GM12864 (cell line): ENCODE results near the gene RAPGEF6.

Source experiments
- DNase-seq: peaks from one replicate; pipeline ENCODE4 v3.0.0-alpha.2; 2011; ENCODE audit warnings: low read depth
- H3K4me3 ChIP-seq: 2 replicates; pipeline ENCODE4 v1.5.1; 2011; ENCODE audit warnings: mild to moderate bottlenecking, low read depth, low read length, control low read depth
- TF ChIP-seq, protein P1 (sequence below): IDR thresholded peaks from 2 replicates; pipeline ENCODE4 v1.5.1; 2011; ENCODE audit warnings: low read depth, mild to moderate bottlenecking, moderate library complexity, low read length, control low read depth, inconsistent platforms; ENCODE audit errors: missing control alignments

Gene RAPGEF6

DNA sequence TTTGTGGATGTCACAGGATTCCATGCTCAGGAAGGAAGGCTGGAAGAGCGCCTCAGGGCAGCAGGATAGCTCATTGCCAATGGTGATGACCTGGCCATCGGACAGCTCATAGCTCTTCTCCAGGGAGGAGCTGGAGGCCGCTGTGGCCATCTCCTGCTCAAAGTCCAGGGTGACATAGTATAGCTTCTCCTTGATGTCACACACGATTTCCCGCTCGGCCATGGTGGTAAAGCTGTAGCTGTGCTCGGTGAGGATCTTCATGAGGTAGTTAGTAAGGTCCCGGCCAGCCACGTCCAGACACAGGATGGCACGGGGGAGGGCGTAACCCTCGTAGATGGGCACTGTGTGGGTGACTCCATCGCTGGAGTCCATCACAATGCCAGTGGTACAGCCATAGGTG lies 24.3 kb upstream of the RAPGEF6 start:
- TF ChIP-seq, protein P1, sequence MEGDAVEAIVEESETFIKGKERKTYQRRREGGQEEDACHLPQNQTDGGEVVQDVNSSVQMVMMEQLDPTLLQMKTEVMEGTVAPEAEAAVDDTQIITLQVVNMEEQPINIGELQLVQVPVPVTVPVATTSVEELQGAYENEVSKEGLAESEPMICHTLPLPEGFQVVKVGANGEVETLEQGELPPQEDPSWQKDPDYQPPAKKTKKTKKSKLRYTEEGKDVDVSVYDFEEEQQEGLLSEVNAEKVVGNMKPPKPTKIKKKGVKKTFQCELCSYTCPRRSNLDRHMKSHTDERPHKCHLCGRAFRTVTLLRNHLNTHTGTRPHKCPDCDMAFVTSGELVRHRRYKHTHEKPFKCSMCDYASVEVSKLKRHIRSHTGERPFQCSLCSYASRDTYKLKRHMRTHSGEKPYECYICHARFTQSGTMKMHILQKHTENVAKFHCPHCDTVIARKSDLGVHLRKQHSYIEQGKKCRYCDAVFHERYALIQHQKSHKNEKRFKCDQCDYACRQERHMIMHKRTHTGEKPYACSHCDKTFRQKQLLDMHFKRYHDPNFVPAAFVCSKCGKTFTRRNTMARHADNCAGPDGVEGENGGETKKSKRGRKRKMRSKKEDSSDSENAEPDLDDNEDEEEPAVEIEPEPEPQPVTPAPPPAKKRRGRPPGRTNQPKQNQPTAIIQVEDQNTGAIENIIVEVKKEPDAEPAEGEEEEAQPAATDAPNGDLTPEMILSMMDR, result no peak
- no peak overlapping the region for H3K4me3 ChIP-seq
- no peak for DNase-seq

DNA sequence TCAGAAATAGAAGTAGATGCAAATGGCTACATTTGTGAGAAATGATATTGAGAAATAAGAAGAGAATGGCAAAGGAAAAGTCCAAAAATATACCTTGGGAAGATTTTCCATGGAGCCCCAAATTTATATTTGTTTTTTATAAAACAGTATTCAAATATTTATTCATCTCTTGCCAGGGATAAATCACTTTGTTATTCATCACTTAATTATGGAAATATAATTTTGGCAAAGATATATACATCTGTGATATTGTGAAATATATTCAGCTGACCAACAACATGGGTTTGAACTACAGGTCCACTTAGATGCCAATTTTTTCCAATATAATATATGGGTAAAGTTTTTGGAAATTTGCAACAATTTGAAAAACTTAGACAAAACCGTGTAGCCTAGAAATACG lies 19.7 kb upstream of the RAPGEF6 start:
- no peak overlapping the region for H3K4me3 ChIP-seq
- TF ChIP-seq, protein P1, result no peak
- DNase-seq, result no peak

DNA sequence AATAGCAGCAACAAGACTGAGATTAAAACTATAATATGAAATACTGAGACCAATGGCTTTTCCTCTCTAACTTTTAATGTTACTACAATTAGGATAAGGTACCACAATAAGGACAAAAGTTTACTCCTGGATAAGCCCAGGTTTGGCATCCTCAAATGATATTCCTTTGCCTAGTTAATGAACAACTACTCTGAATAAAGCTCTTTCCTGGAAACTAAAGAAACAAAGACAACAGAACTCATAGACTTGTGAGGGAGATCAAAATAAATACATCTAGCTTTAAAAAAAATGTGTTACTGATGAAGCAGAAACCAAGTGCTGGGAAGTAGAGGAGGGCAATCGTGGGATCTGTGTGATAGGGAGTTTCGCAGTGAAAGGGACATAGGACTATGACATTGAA lies 19.3 kb upstream of the RAPGEF6 start:
- TF ChIP-seq, protein P1, result no peak
- no peak overlapping the region for H3K4me3 ChIP-seq

DNA sequence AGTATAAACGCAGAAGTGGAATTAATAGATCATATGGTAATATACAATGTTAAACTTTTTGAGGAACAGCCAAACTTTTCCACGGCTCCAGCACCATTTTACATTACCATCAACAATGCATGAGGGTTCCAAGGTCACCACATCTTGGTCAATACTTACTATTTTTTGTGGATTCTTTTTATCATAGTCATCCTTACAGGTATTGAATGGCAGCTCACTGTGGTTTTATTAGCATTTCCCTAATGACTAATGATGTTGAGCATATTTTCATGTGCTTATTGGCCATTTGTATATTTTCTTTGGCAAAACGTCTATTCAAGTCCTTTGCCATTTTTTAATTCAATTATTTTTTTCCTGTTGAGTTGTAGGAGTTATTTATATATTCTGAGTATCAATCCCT lies 14.1 kb upstream of the RAPGEF6 start:
- TF ChIP-seq, protein P1, result no peak
- no peak overlapping the region for H3K4me3 ChIP-seq
- no peak for DNase-seq

More for the DNA sequence above, 19.3 kb upstream of the RAPGEF6 start:
- DNase-seq, result no peak

DNA sequence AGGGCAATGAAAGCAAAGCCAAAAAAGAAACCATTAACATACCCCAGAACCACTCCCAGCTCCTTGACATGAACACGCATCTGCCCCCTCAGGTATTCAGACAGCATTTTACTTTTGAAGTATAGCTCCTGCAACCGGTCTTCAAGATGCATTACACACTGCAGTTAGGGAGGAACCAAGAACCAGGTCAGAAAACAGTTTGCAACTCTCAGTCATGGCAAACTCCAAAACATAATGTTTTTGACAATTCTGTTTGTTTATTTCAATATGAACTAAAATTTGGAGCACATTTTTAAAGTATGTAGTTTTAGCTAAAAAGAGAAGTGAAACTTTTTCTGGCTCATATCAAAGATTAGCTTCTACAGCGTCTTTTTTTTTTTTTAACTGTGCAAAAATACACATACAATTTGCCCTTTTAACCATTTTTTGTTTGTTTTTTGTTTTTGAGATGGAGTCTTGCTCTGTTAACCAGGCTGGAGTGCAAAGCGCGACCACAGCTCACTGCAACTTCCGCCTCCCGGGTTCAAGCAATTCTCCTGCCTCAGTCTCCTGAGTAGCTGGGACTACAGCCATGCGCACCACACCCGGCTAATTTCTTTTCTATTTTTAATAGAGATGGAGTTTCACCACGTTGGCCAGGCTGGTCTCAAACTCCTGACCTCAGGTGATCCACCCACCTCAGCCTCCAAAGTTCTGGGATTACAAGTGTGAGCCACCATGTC lies 12.2 kb upstream of the RAPGEF6 start:
- TF ChIP-seq, protein P1, result no peak
- H3K4me3 ChIP-seq, result no peak overlapping the region; the same call in 1 of the 2 replicates
- DNase-seq, result no peak

DNA sequence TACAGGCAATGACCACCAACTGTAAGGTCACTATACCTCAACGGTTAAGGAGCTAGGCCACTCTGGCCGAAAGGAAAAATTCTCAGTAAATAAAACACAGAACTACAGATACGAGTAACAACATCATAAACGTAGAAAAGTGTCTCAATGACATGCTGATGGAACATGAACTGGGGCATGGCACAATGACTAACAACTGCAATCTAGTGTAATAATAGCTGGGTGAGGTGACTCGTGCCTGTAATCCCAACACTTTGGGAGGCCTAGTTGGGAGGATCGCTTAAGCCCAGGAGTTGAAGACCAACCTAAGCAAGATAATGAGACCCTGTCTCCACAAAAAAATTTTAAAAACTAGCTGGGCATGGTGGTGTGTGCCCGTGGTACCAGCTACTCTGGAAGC lies 9.8 kb upstream of the RAPGEF6 start:
- no peak overlapping the region for H3K4me3 ChIP-seq
- DNase-seq, result no peak
- TF ChIP-seq, protein P1, result no peak

GRCh38 chr5:131644370-131644769 lies 9.3 kb upstream of the RAPGEF6 start:
- no peak overlapping the region for H3K4me3 ChIP-seq
- TF ChIP-seq, protein P1, result no peak
- DNase-seq, result no peak
